H1 (cell line): Measurements from ENCODE around the gene DYDC2. TPM values are rescaled to one million over a fixed set of nuclear protein-coding genes. Genes with fewer than 3 reads are reported as not detected.

Source experiments
- CTCF ChIA-PET: fragments of 300-600 bp; sonication (Branson Sonifier 250); formaldehyde crosslinking; loops from one replicate; lab custom pipeline; 2021; ENCODE audit not compliant: partially characterized antibody; lab: Charles Lee
- POLR2A ChIA-PET: fragments of 300-600 bp; sonication (Branson Sonifier 250); formaldehyde crosslinking; loops from one replicate; lab custom pipeline; 2021; ENCODE audit warnings: inconsistent platforms; ENCODE audit not compliant: partially characterized antibody; lab: Charles Lee
- DNase-seq, 2 experiments: peaks; one replicate each; pipeline versions ENCODE4 v3.0.0 to v3.0.0-alpha.2; 2010 to 2022; ENCODE audit warnings: low spot score in 2 of 2, low read depth in 1 of 2, mixed read lengths in 1 of 2
- FAIRE-seq: peaks from 2 replicates; lab custom pipeline; 2011; peaks lifted over from hg19 to GRCh38; lab: Jason Lieb, UNC
- H2AFZ ChIP-seq: 2 replicates; pipeline ENCODE4 v1.8.1; 2012; ENCODE audit warnings: low read length, inconsistent platforms
- H2AK5ac ChIP-seq: 2 replicates; pipeline ENCODE4 v1.6.1; 2013; ENCODE audit warnings: low read depth, low read length
- H2BK120ac ChIP-seq: replicated peaks from 2 replicates; pipeline ENCODE3; 2013; ENCODE audit warnings: low read depth, low read length, inconsistent platforms
- H2BK12ac ChIP-seq: 2 replicates; pipeline ENCODE4 v1.6.1; 2013; ENCODE audit warnings: low read depth, low read length
- H2BK15ac ChIP-seq: 2 replicates; pipeline ENCODE4 v1.6.1; 2013; ENCODE audit warnings: low read length
- H2BK20ac ChIP-seq: 2 replicates; pipeline ENCODE4 v1.6.1; 2013; ENCODE audit warnings: low read length
- H2BK5ac ChIP-seq: 2 replicates; pipeline ENCODE4 v1.6.1; 2013; ENCODE audit warnings: low read depth, low read length
- H3K14ac ChIP-seq: 2 replicates; pipeline ENCODE4 v1.6.1; 2013; ENCODE audit warnings: inconsistent platforms; ENCODE audit not compliant: insufficient read length
- H3K18ac ChIP-seq: 2 replicates; pipeline ENCODE4 v1.6.1; 2013; ENCODE audit warnings: low read length; ENCODE audit errors: extremely low read depth
- H3K23ac ChIP-seq: 2 replicates; pipeline ENCODE4 v1.6.1; 2013; ENCODE audit warnings: inconsistent platforms; ENCODE audit not compliant: insufficient read length
- H3K23me2 ChIP-seq: 2 replicates; pipeline ENCODE4 v1.6.1; 2013; ENCODE audit warnings: low read depth, low read length
- H3K27ac ChIP-seq: 2 replicates; pipeline ENCODE4 v1.6.1; 2011; ENCODE audit warnings: low read depth, low read length, inconsistent platforms
- H3K27me3 ChIP-seq, 4 experiments: replicated peaks in 1 of 4; 1 replicate in 1 of 4; 2 replicates in 3 of 4; pipeline versions ENCODE4 v1.6.1 to v1.8.1; 2011 to 2013; ENCODE audit warnings: low read length in 3 of 4, mild to moderate bottlenecking in 3 of 4, inconsistent platforms in 2 of 4, mixed read lengths in 2 of 4, moderate library complexity in 1 of 4; ENCODE audit not compliant: control insufficient read depth in 3 of 4, insufficient read depth in 3 of 4; ENCODE audit errors: extremely low read depth in 1 of 4
- H3K36me3 ChIP-seq, 4 experiments: 2 replicates each; pipeline versions ENCODE4 v1.6.1 to v1.8.1; 2011 to 2013; ENCODE audit warnings: mild to moderate bottlenecking in 4 of 4, low read length in 3 of 4, moderate library complexity in 2 of 4, control low read depth in 1 of 4, inconsistent platforms in 1 of 4; ENCODE audit not compliant: insufficient read depth in 4 of 4, control insufficient read depth in 2 of 4
- H3K4ac ChIP-seq: replicated peaks from 2 replicates; pipeline ENCODE3; 2013; ENCODE audit warnings: low read length, low read depth, mixed read lengths, inconsistent platforms; ENCODE audit not compliant: insufficient read length
- H3K4me1 ChIP-seq, 4 experiments: replicated peaks in 1 of 4; 1 replicate in 1 of 4; 2 replicates in 3 of 4; pipeline versions ENCODE4 v1.6.1 to v1.8.1; 2011 to 2013; ENCODE audit warnings: low read length in 3 of 4, inconsistent platforms in 2 of 4, mixed read lengths in 1 of 4; ENCODE audit not compliant: insufficient read depth in 4 of 4, control insufficient read depth in 3 of 4
- H3K4me2 ChIP-seq, 2 experiments: 2 replicates each; pipeline versions ENCODE4 v1.6.1 to v1.8.1; 2011 to 2013; ENCODE audit warnings: low read depth in 2 of 2, low read length in 2 of 2, control low read depth in 1 of 2, inconsistent platforms in 1 of 2, mild to moderate bottlenecking in 1 of 2; ENCODE audit not compliant: insufficient read depth in 1 of 2
- H3K4me3 ChIP-seq, 4 experiments: fragments of 200-600, 300-600 bp in 1 of 4; sonication (generic), shearing (Covaris generic), sonication (Bioruptor Twin) in 1 of 4; 2 replicates each; pipeline versions ENCODE4 v1.5.1 to v1.8.1; 2011 to 2016; ENCODE audit warnings: low read length in 4 of 4, low read depth in 3 of 4, control low read depth in 2 of 4, inconsistent platforms in 2 of 4, mild to moderate bottlenecking in 2 of 4, mixed read lengths in 1 of 4, moderate library complexity in 1 of 4; ENCODE audit not compliant: insufficient read depth in 2 of 4; ENCODE audit errors: extremely low read depth in 1 of 4
- H3K56ac ChIP-seq: replicated peaks from 2 replicates; pipeline ENCODE3; 2013; ENCODE audit warnings: low read depth, mild to moderate bottlenecking, mixed read lengths, low read length, inconsistent platforms; ENCODE audit not compliant: insufficient read length
- H3K79me1 ChIP-seq: 2 replicates; pipeline ENCODE4 v1.6.1; 2013; ENCODE audit warnings: low read depth, low read length, control low read depth
- H3K79me2 ChIP-seq, 2 experiments: 2 replicates each; pipeline versions ENCODE4 v1.6.1 to v1.8.1; 2012 to 2013; ENCODE audit warnings: low read length in 2 of 2, mild to moderate bottlenecking in 2 of 2, inconsistent platforms in 1 of 2; ENCODE audit not compliant: insufficient read depth in 2 of 2, control insufficient read depth in 1 of 2
- H3K9ac ChIP-seq, 4 experiments: replicated peaks in 1 of 4; 1 replicate in 1 of 4; 2 replicates in 3 of 4; pipeline versions ENCODE4 v1.6.1 to v1.8.1; 2011 to 2013; ENCODE audit warnings: low read depth in 3 of 4, low read length in 3 of 4, control low read depth in 2 of 4, mild to moderate bottlenecking in 2 of 4, moderate library complexity in 2 of 4, inconsistent platforms in 1 of 4; ENCODE audit errors: extremely low read depth in 1 of 4
- H3K9me3 ChIP-seq, 2 experiments: 2 replicates each; pipeline versions ENCODE4 v1.6.1 to v1.8.1; 2012 to 2013; ENCODE audit warnings: mild to moderate bottlenecking in 2 of 2, moderate library complexity in 2 of 2, control low read depth in 1 of 2, inconsistent platforms in 1 of 2, low read depth in 1 of 2, low read length in 1 of 2, mixed read lengths in 1 of 2; ENCODE audit not compliant: insufficient read depth in 2 of 2
- H4K20me1 ChIP-seq, 2 experiments: replicated peaks in 1 of 2; 2 replicates each; pipeline versions ENCODE3 to v1.8.1; 2011 to 2013; ENCODE audit warnings: inconsistent platforms in 2 of 2, low read length in 2 of 2, mild to moderate bottlenecking in 1 of 2; ENCODE audit not compliant: insufficient read depth in 2 of 2, control insufficient read depth in 1 of 2
- H4K5ac ChIP-seq: 2 replicates; pipeline ENCODE4 v1.6.1; 2013; ENCODE audit warnings: low read length, low read depth, mixed read lengths, inconsistent platforms; ENCODE audit not compliant: insufficient read length
- H4K8ac ChIP-seq: 2 replicates; pipeline ENCODE4 v1.8.0; 2013; ENCODE audit warnings: mild to moderate bottlenecking, moderate library complexity, low read length, inconsistent platforms; ENCODE audit not compliant: insufficient read depth; ENCODE audit errors: extremely low read depth
- H4K91ac ChIP-seq: replicated peaks from 2 replicates; pipeline ENCODE3; 2013; ENCODE audit warnings: low read length, mixed read lengths, inconsistent platforms; ENCODE audit not compliant: insufficient read length
- ATF2 ChIP-seq: IDR thresholded peaks from 2 replicates; pipeline ENCODE4 v1.6.1; 2012; ENCODE audit warnings: low read length, inconsistent platforms
- ATF3 ChIP-seq: IDR thresholded peaks from 2 replicates; pipeline ENCODE4 v1.6.1; 2011; ENCODE audit warnings: low read depth, mild to moderate bottlenecking, low read length; ENCODE audit not compliant: insufficient read depth
- CHD2 ChIP-seq: IDR thresholded peaks from 2 replicates; pipeline ENCODE4 v1.6.1; 2012; ENCODE audit warnings: low read length, improper control_type of control experiment
- MAX ChIP-seq: IDR thresholded peaks from 2 replicates; pipeline ENCODE4 v1.6.1; 2012; ENCODE audit warnings: inconsistent platforms
- POLR2AphosphoS5 ChIP-seq: IDR thresholded peaks from 2 replicates; pipeline ENCODE4 v1.6.1; 2011; ENCODE audit warnings: low read depth, low read length
- RFX5 ChIP-seq: IDR thresholded peaks from 2 replicates; pipeline ENCODE4 v1.6.1; 2011; ENCODE audit warnings: low read depth, low read length, improper control_type of control experiment, borderline replicate concordance
- SP1 ChIP-seq: IDR thresholded peaks from 2 replicates; pipeline ENCODE4 v1.6.1; 2011; ENCODE audit warnings: low read depth, low read length
- TEAD4 ChIP-seq: IDR thresholded peaks from 2 replicates; pipeline ENCODE4 v1.6.1; 2012; ENCODE audit warnings: low read depth, low read length, inconsistent platforms, mixed read lengths
- USF2 ChIP-seq: IDR thresholded peaks from 2 replicates; pipeline ENCODE4 v1.6.1; 2011; ENCODE audit warnings: low read length, improper control_type of control experiment
- WGBS, 2 experiments: shearing (Covaris generic) in 1 of 2; methylation state at CpG; one replicate each; pipeline versions ENCODE4 v1.1.6 to v1.1.7; 2013 to 2015; ENCODE audit warnings: low lambda C conversion rate in 2 of 2, mixed read lengths in 2 of 2, inconsistent platforms in 1 of 2, low coverage in 1 of 2, missing lambda C conversion rate in 1 of 2; ENCODE audit not compliant: insufficient replicate concordance in 2 of 2, insufficient coverage in 1 of 2, insufficient read length in 1 of 2; ENCODE audit errors: extremely low coverage in 1 of 2, missing lambda C conversion rate in 1 of 2; 5-methylcytosine and 5-hydroxymethylcytosine counted together
- polyA plus RNA-seq, 7 experiments: library from polyadenylated mRNA; depleted of rRNA in 3 of 7; stranded (reverse) in 5 of 7; unstranded in 2 of 7; fragments of >200 nt in 5 of 7; fragments of 200-250 nt in 2 of 7; gene quantifications; 1 replicate in 5 of 7; 2 replicates in 1 of 7; 4 replicates in 1 of 7; pipeline versions ENCODE4 v1.2.1 to v1.2.3, GENCODE V29; 2011 to 2013; ENCODE audit warnings: missing spikeins in 2 of 7, mixed read lengths in 2 of 7
- total RNA-seq: library from RNA; stranded (reverse); fragmentation: NEBNext Ultra II Directional; extraction: Animal tissue kit (Norgen Biotek cat#: 25700); gene quantifications from 2 replicates; pipeline ENCODE4 v1.2.1, GENCODE V29; 2021

The DYDC2 gene
- total and polyA plus RNA-seq, 2 of the 8 experiments (the other 6 are each of a cell fraction or from before 2014, with no cell fraction given) = 1.5 to 5.2 TPM

DNA sequence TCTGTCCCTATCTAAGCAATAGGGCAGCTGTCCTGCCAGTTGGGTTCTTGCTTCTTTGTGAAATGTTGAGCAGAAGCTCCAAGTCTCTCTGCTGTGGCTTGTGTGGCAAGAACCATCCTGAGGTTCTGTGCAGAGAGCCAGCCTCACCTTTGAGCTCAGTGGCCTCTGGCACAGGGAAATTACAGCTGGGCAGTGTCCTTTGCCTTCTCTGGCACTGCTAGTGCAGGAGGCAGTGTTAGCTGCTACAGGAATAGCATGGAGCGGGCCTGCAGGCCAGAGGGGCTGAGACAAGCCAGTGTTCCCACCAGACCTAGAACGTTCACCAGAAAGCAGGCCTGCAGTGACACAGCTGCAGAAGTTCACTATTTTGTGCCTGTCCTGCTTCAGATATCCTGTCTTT is 53.5 kb downstream of the DYDC2 start:
- Histone ChIP-seq H3K9me3 (no peaks in the 10 kb centered on the region), H3K23ac (no peak overlapping the region), H3K9ac (no peak overlapping the region), H3K4me1 (peaks cover 0 to 8% (median 3%) of the 10 kb centered on the region in 4 experiments; a peak in 6 of 7 replicates), H3K23me2 (peaks cover 9% of the 10 kb centered on the region; the same call in 1 of the 2 replicates), H2BK5ac (no peak overlapping the region), H3K18ac (no peak overlapping the region), H4K8ac (no peak overlapping the region), H2BK15ac (no peak overlapping the region), H2AFZ (no peak overlapping the region), H3K27me3 (peaks cover 0 to 10% (median 6%) of the 10 kb centered on the region in 4 experiments; a peak in 3 of 7 replicates), H4K91ac (no peak overlapping the region), H3K4ac (no peak overlapping the region), H3K4me2 (peak overlapping the region in 1 of 2 experiments; percentile 76; a peak in 1 of 4 replicates), H2BK120ac (no peak overlapping the region), H3K27ac (no peak overlapping the region), H2BK12ac (no peak overlapping the region), H3K14ac (no peak overlapping the region), H2AK5ac (no peak overlapping the region), H3K79me2 (peaks cover 0 to 17% of the 10 kb centered on the region in 2 experiments; a peak in 2 of 4 replicates), H4K20me1 (peaks cover 14 to 23% of the 10 kb centered on the region in 2 experiments), H3K79me1 (peaks cover 2% of the 10 kb centered on the region), H2BK20ac (no peak overlapping the region), H3K36me3 (no peaks in the 10 kb centered on the region; a peak in 2 of 8 replicates), H3K4me3 (no peak overlapping the region), H4K5ac (no peak overlapping the region), H3K56ac (no peak overlapping the region)
- FAIRE-seq (no peak), DNase-seq (no peak)
- WGBS, 2 experiments = 96% methylated on average over 2 of the region's 2 CpGs; no CpG with 5 or more reads in 1 of the 2 experiments
- POLR2A ChIA-PET = no interaction called here
- no peak for TF ChIP-seq POLR2AphosphoS5
- TF ChIP-seq MAX = no peak
- no peak for TF ChIP-seq USF2
- no peak for TF ChIP-seq TEAD4
- TF ChIP-seq ATF3 = no peak
- no peak for TF ChIP-seq RFX5
- no peak for TF ChIP-seq CHD2
- no peak for TF ChIP-seq ATF2
- no peak for TF ChIP-seq SP1
- CTCF ChIA-PET = interaction anchor here (1.0 to 3.1 kb wide), 4 partner anchors 10 to 98 kb away, joined by 3 to 22 read pairs (median 4); no protein-coding TSS in a partner anchor
